ENCODE data around the gene CHORDC1.
"Not testable (repeated sequence)": the region's sequence is repeated elsewhere in the genome, so short reads cannot be mapped to it uniquely, and the experiment has no call there.

DNA sequence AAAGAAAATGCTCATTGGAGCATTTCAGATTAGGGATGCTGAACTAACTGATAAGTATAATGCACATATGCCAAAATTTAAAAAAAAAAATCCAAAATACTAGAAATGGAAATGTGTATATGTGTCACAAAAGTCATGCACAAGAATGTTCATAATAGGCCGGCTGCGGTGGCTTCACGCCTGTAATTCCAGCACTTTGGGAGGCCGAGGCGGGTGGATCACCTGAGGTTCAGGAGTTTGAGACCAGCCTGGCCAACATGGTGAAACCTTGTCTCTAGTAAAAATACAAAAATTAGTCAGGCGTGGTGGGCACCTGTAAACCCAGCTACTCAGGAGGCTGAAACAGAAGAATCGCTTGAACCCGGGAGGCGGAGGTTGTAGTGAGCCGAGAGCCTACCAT, 14.9 kb downstream of the CHORDC1 start:
- TF ChIP-seq, protein P1, sequence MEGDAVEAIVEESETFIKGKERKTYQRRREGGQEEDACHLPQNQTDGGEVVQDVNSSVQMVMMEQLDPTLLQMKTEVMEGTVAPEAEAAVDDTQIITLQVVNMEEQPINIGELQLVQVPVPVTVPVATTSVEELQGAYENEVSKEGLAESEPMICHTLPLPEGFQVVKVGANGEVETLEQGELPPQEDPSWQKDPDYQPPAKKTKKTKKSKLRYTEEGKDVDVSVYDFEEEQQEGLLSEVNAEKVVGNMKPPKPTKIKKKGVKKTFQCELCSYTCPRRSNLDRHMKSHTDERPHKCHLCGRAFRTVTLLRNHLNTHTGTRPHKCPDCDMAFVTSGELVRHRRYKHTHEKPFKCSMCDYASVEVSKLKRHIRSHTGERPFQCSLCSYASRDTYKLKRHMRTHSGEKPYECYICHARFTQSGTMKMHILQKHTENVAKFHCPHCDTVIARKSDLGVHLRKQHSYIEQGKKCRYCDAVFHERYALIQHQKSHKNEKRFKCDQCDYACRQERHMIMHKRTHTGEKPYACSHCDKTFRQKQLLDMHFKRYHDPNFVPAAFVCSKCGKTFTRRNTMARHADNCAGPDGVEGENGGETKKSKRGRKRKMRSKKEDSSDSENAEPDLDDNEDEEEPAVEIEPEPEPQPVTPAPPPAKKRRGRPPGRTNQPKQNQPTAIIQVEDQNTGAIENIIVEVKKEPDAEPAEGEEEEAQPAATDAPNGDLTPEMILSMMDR (IDR thresholded peaks at IDR 0.05), result not testable (repeated sequence)
- TF ChIP-seq POLR2A (IDR thresholded peaks at IDR 0.05), result not testable (repeated sequence)
